ENCODE results near the gene MFAP2. TPM values are rescaled to one million over a fixed set of nuclear protein-coding genes. Genes with fewer than 3 reads are reported as not detected.

Gene MFAP2
- total RNA-seq, 1 experiment from 2014 or later: 152 TPM

DNA sequence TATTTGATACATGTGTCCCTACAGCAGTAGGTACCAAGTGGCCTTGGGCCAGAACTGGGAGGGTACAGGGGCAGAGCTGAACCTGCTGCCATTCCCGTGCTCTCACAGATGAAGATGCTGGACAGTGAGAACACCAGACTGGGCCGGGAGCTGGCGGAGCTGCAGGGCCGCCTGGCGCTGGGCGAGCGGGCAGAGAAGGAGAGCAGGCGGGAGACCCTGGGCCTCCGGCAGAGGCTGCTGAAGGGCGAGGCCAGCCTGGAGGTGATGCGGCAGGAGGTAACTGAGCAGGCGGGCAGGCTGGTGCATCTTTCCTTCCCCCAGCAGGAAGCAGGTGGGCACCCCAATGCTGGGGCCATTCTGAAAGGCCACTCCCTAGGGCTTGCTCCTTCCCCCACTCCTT lies 21.9 kb downstream of the MFAP2 start:
- no peaks in the 10 kb centered on the region for H3K9me3 ChIP-seq (ENCODE audit: control insufficient read depth, low read depth, low read length)
- H2BK5ac ChIP-seq (ENCODE audit: insufficient read length, low read length): no peak overlapping the region
- H2BK120ac ChIP-seq (ENCODE audit: low read depth, low read length, poor library complexity, severe bottlenecking): no peak overlapping the region
- no peak overlapping the region for H2BK20ac ChIP-seq (ENCODE audit: low read depth, low read length, poor library complexity, severe bottlenecking)
- H2AFZ ChIP-seq (ENCODE audit: low read length): no peak overlapping the region
- Mint-ChIP-seq H3K27me3 (ENCODE audit: low read depth) (no peaks in the 10 kb centered on the region), H3K4me1 (peaks cover 3 to 8% of the 10 kb centered on the region in 2 experiments), H3K36me3 (ENCODE audit: insufficient read depth in 1 of 3, low read depth in 3 of 3) (peaks cover 4 to 23% (median 14%) of the 10 kb centered on the region in 3 experiments; a peak in 6 of 7 replicates), H3K4me3 (no peak overlapping the region), H3K27ac (no peak overlapping the region; a peak in 1 of 7 replicates), H3K9me3 (no peaks in the 10 kb centered on the region)
- H3K4me2 ChIP-seq (ENCODE audit: insufficient read depth, insufficient read length, low read length): no peak overlapping the region
- no peak overlapping the region for H2AK5ac ChIP-seq (ENCODE audit: insufficient read length, low read length)
- H3K4me1 ChIP-seq (ENCODE audit: insufficient read depth, low read length): no peaks in the 10 kb centered on the region
- H3K79me2 ChIP-seq (ENCODE audit: insufficient read depth, low read length): no peaks in the 10 kb centered on the region
- H3K56ac ChIP-seq (ENCODE audit: insufficient read length, low read depth, low read length): no peak overlapping the region
- TF ChIP-seq, protein P1, sequence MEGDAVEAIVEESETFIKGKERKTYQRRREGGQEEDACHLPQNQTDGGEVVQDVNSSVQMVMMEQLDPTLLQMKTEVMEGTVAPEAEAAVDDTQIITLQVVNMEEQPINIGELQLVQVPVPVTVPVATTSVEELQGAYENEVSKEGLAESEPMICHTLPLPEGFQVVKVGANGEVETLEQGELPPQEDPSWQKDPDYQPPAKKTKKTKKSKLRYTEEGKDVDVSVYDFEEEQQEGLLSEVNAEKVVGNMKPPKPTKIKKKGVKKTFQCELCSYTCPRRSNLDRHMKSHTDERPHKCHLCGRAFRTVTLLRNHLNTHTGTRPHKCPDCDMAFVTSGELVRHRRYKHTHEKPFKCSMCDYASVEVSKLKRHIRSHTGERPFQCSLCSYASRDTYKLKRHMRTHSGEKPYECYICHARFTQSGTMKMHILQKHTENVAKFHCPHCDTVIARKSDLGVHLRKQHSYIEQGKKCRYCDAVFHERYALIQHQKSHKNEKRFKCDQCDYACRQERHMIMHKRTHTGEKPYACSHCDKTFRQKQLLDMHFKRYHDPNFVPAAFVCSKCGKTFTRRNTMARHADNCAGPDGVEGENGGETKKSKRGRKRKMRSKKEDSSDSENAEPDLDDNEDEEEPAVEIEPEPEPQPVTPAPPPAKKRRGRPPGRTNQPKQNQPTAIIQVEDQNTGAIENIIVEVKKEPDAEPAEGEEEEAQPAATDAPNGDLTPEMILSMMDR (conservative IDR thresholded peaks at IDR 0.05): no peak
- no peak overlapping the region for H3K27ac ChIP-seq (ENCODE audit: insufficient read length, low read depth, low read length)
- H4K91ac ChIP-seq (ENCODE audit: insufficient read length, low read depth, low read length): no peak overlapping the region
- H3K27me3 ChIP-seq (ENCODE audit: insufficient read depth, low read length): no peaks in the 10 kb centered on the region
- H3K23me2 ChIP-seq (ENCODE audit: insufficient read length, low read depth, low read length, poor library complexity, severe bottlenecking): no peaks in the 10 kb centered on the region
- no peaks in the 10 kb centered on the region for H4K20me1 ChIP-seq (ENCODE audit: control insufficient read depth, insufficient read depth, insufficient read length)
- no peaks in the 10 kb centered on the region for H3K79me1 ChIP-seq (ENCODE audit: insufficient read depth, low read depth, low read length, poor library complexity, severe bottlenecking)
- no peak overlapping the region for H4K5ac ChIP-seq (ENCODE audit: insufficient read length, low read depth, low read length)
- H2BK15ac ChIP-seq (ENCODE audit: low read depth, low read length): no peak overlapping the region
- no peak overlapping the region for H2BK12ac ChIP-seq (ENCODE audit: insufficient read length, low read depth, low read length)
- H3K9ac ChIP-seq (ENCODE audit: extremely low read depth, insufficient read length, low read length): no peak overlapping the region
- H3K4ac ChIP-seq (ENCODE audit: low read depth, low read length): no peak overlapping the region
- no peak overlapping the region for H3K14ac ChIP-seq (ENCODE audit: insufficient read depth, low read length)
- WGBS (ENCODE audit: extremely low coverage, insufficient read length, low lambda C conversion rate): no CpG with 5 or more reads among the region's 12 CpGs
- no peak overlapping the region for H3T11ph ChIP-seq (ENCODE audit: low read length)
- no peak overlapping the region for H3K23ac ChIP-seq (ENCODE audit: insufficient read length, low read depth, low read length)
- H3K18ac ChIP-seq (ENCODE audit: insufficient read length, low read depth, low read length): no peak overlapping the region
- no peak overlapping the region for H4K8ac ChIP-seq (replicated peaks; ENCODE audit: insufficient read length, low read depth, low read length)
- DNase-seq: no peak

Data from H9 (cell line).